NCI-H2081 (cell line): ENCODE data around the gene UPK1B.

ENCODE experiments used
- DNase-seq, 2 experiments: peaks; one replicate each; lab custom pipeline; 2025; lab: John Stamatoyannopoulos, UW

Gene UPK1B

GRCh38 chr3:119176778-119177177 is 3.4 kb downstream of the UPK1B start:
- no peak for DNase-seq

GRCh38 chr3:119177321-119177720 is 3.9 kb downstream of the UPK1B start:
- peak in 1 of 2 experiments; percentile 2 for DNase-seq

GRCh38 chr3:119181765-119182164 is 8.4 kb downstream of the UPK1B start:
- DNase-seq = no peak

- no peak for DNase-seq
These were observed 10.7 kb downstream of the UPK1B start for GRCh38 chr3:119184111-119184510.

- DNase-seq = no peak
These were observed 11.6 kb downstream of the UPK1B start for GRCh38 chr3:119184796-119185570.

GRCh38 chr3:119187266-119187665 is 13.9 kb downstream of the UPK1B start:
- no peak for DNase-seq

- no peak for DNase-seq
These were observed 18.4 kb downstream of the UPK1B start for GRCh38 chr3:119191800-119192199.

- DNase-seq = no peak
These were observed 21.1 kb downstream of the UPK1B start for GRCh38 chr3:119194237-119195150.

GRCh38 chr3:119195151-119195476 is 21.7 kb downstream of the UPK1B start:
- no peak for DNase-seq

GRCh38 chr3:119195911-119196310 is 22.5 kb downstream of the UPK1B start:
- DNase-seq = no peak

- no peak for DNase-seq
These were observed 31.8 kb downstream of the UPK1B start for GRCh38 chr3:119205209-119205608.

GRCh38 chr3:119205685-119206084 is 32.3 kb downstream of the UPK1B start:
- no peak for DNase-seq

- DNase-seq = no peak
These were observed 33.5 kb downstream of the UPK1B start for GRCh38 chr3:119206611-119207511.

- DNase-seq = no peak
These were observed 34.1 kb downstream of the UPK1B start for GRCh38 chr3:119207512-119207875.

GRCh38 chr3:119211193-119211592 is 37.8 kb downstream of the UPK1B start:
- no peak for DNase-seq

- DNase-seq = no peak
These were observed 38.4 kb downstream of the UPK1B start for GRCh38 chr3:119211803-119212202.

GRCh38 chr3:119219069-119219468 is 45.7 kb downstream of the UPK1B start:
- DNase-seq = no peak

GRCh38 chr3:119220198-119220597 is 46.8 kb downstream of the UPK1B start:
- no peak for DNase-seq

GRCh38 chr3:119220970-119221667 is 47.7 kb downstream of the UPK1B start:
- no peak for DNase-seq

GRCh38 chr3:119221779-119222320 is 48.5 kb downstream of the UPK1B start:
- no peak for DNase-seq

- no peak for DNase-seq
These were observed 49.0 kb downstream of the UPK1B start for GRCh38 chr3:119222391-119222790.
